Type B pancreatic cell (in vitro differentiated cells): ENCODE measurements around the gene SLC9A9. TPM values are rescaled to one million over a fixed set of nuclear protein-coding genes. Genes with fewer than 3 reads are reported as not detected.

ENCODE experiments used
- DNase-seq: peaks from one replicate; pipeline ENCODE4 v3.0.0; 2021; ENCODE audit warnings: mixed read lengths; ENCODE audit not compliant: unreplicated experiment; ENCODE audit errors: extremely low spot score
- H3K27ac Mint-ChIP-seq: 2 replicates; pipeline ENCODE4 v1.8.0; 2021; ENCODE audit warnings: mild to moderate bottlenecking, mixed read lengths
- H3K27me3 Mint-ChIP-seq: 2 replicates; pipeline ENCODE4 v1.8.0; 2021; ENCODE audit warnings: mixed read lengths
- H3K36me3 Mint-ChIP-seq: 2 replicates; pipeline ENCODE4 v1.8.0; 2021; ENCODE audit warnings: mixed read lengths
- H3K4me1 Mint-ChIP-seq: one replicate; pipeline ENCODE4 v1.8.0; 2021; ENCODE audit warnings: mixed read lengths; ENCODE audit not compliant: unreplicated experiment
- H3K4me3 Mint-ChIP-seq: 2 replicates; pipeline ENCODE4 v1.8.0; 2021; ENCODE audit warnings: mild to moderate bottlenecking, mixed read lengths
- H3K9me3 Mint-ChIP-seq: 2 replicates; pipeline ENCODE4 v1.8.0; 2021; ENCODE audit warnings: mixed read lengths
- CTCF ChIP-seq: fragments of 200-600 bp; sonication (generic); conservative IDR thresholded peaks from 2 replicates; pipeline ENCODE4 v1.5.0; 2021; ENCODE audit warnings: antibody characterized with exemption, mild to moderate bottlenecking
- total RNA-seq: library from RNA; stranded (reverse); gene quantifications from 2 replicates; pipeline ENCODE4 v1.2.1, GENCODE V29; 2021; ENCODE audit warnings: low replicate concordance

The SLC9A9 gene
- total RNA-seq, 1 donor from 2014 or later, result 2.7 TPM

GRCh38 chr3:143226678-143227291 lies 621.5 kb downstream of the SLC9A9 start:
- no peak overlapping the region for H3K4me3 Mint-ChIP-seq
- H3K36me3 Mint-ChIP-seq, result no peaks in the 10 kb centered on the region
- H3K4me1 Mint-ChIP-seq, result no peaks in the 10 kb centered on the region
- TF ChIP-seq CTCF, result no peak
- DNase-seq, result no peak
- H3K9me3 Mint-ChIP-seq, result no peaks in the 10 kb centered on the region
- H3K27me3 Mint-ChIP-seq, result no peaks in the 10 kb centered on the region
- no peak overlapping the region for H3K27ac Mint-ChIP-seq

- H3K4me3 Mint-ChIP-seq, result no peak overlapping the region
- no peak for DNase-seq
- H3K27ac Mint-ChIP-seq, result no peak overlapping the region
- TF ChIP-seq CTCF, result no peak
- H3K9me3 Mint-ChIP-seq, result no peaks in the 10 kb centered on the region
- H3K36me3 Mint-ChIP-seq, result no peaks in the 10 kb centered on the region
- H3K4me1 Mint-ChIP-seq, result no peaks in the 10 kb centered on the region
- no peaks in the 10 kb centered on the region for H3K27me3 Mint-ChIP-seq
These were observed 623.6 kb downstream of the SLC9A9 start for GRCh38 chr3:143224716-143225115.

- H3K4me1 Mint-ChIP-seq, result no peaks in the 10 kb centered on the region
- H3K27me3 Mint-ChIP-seq, result no peaks in the 10 kb centered on the region
- no peak for DNase-seq
- H3K9me3 Mint-ChIP-seq, result no peaks in the 10 kb centered on the region
- H3K36me3 Mint-ChIP-seq, result no peaks in the 10 kb centered on the region
- no peak overlapping the region for H3K27ac Mint-ChIP-seq
- no peak overlapping the region for H3K4me3 Mint-ChIP-seq
- no peak for TF ChIP-seq CTCF
These were observed 625.3 kb downstream of the SLC9A9 start for GRCh38 chr3:143222981-143223380.

GRCh38 chr3:143222505-143222904 lies 625.8 kb downstream of the SLC9A9 start:
- no peak for DNase-seq
- Mint-ChIP-seq H3K27ac (no peak overlapping the region), H3K4me1 (no peaks in the 10 kb centered on the region), H3K27me3 (no peaks in the 10 kb centered on the region), H3K9me3 (no peaks in the 10 kb centered on the region), H3K36me3 (no peaks in the 10 kb centered on the region), H3K4me3 (no peak overlapping the region)
- TF ChIP-seq CTCF, result no peak

- Mint-ChIP-seq H3K9me3 (no peaks in the 10 kb centered on the region), H3K4me1 (peaks cover 5% of the 10 kb centered on the region), H3K4me3 (no peak overlapping the region), H3K27ac (no peak overlapping the region), H3K36me3 (no peaks in the 10 kb centered on the region), H3K27me3 (no peaks in the 10 kb centered on the region)
- TF ChIP-seq CTCF, result no peak
- DNase-seq, result no peak
These were observed 626.8 kb downstream of the SLC9A9 start for GRCh38 chr3:143221446-143221845.

GRCh38 chr3:143220741-143221140 lies 627.5 kb downstream of the SLC9A9 start:
- Mint-ChIP-seq H3K4me1 (peaks cover 5% of the 10 kb centered on the region), H3K36me3 (no peaks in the 10 kb centered on the region), H3K9me3 (no peaks in the 10 kb centered on the region), H3K27me3 (no peaks in the 10 kb centered on the region), H3K27ac (no peak overlapping the region), H3K4me3 (no peak overlapping the region)
- DNase-seq, result no peak
- TF ChIP-seq CTCF, result no peak
